IPS-18a (cell line): Measurements from ENCODE around the gene IQGAP2.

ENCODE experiments used
- H3K27ac ChIP-seq: one replicate; pipeline ENCODE4 v1.5.1; 2013; ENCODE audit warnings: low read length
- H3K27me3 ChIP-seq: one replicate; pipeline ENCODE4 v1.6.1; 2013; ENCODE audit warnings: mild to moderate bottlenecking, low read length; ENCODE audit not compliant: control insufficient read depth, insufficient read depth
- H3K36me3 ChIP-seq: one replicate; pipeline ENCODE4 v1.6.1; 2013; ENCODE audit warnings: low read depth, low read length; ENCODE audit not compliant: control insufficient read depth
- H3K4me1 ChIP-seq: one replicate; pipeline ENCODE4 v1.6.1; 2013; ENCODE audit warnings: low read depth, low read length; ENCODE audit not compliant: control insufficient read depth
- H3K4me3 ChIP-seq: one replicate; pipeline ENCODE4 v1.5.1; 2013; ENCODE audit warnings: low read length
- H3K9ac ChIP-seq: one replicate; pipeline ENCODE4 v1.6.1; 2013; ENCODE audit warnings: mild to moderate bottlenecking, low read length, moderate library complexity
- H3K9me3 ChIP-seq: one replicate; pipeline ENCODE4 v1.6.1; 2013; ENCODE audit warnings: low read depth, low read length; ENCODE audit not compliant: control insufficient read depth

IQGAP2 gene

DNA sequence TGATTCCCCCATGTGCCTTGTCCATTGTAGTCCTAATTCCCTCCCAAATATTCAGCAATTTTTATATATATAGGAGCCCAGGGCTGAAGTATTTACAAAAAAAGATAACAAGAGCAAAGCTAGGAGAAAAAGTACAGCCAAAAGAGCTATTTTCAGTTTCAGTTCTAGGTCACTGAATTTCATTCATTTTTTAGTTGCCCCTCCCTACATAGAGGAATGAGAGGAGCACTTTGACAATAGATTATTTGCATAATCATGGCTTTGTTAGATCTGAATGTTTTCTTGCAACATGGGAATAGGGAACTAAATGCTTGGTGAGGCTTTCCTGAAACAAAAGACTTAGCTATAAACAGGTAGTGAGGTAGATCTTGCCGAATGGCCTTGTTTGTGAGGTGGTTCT is 235.4 kb downstream of the IQGAP2 start:
- Histone ChIP-seq H3K36me3 (no peaks in the 10 kb centered on the region), H3K27me3 (no peaks in the 10 kb centered on the region), H3K9me3 (no peaks in the 10 kb centered on the region), H3K9ac (no peak overlapping the region), H3K27ac (no peak overlapping the region), H3K4me1 (peaks cover 6% of the 10 kb centered on the region), H3K4me3 (no peak overlapping the region)

DNA sequence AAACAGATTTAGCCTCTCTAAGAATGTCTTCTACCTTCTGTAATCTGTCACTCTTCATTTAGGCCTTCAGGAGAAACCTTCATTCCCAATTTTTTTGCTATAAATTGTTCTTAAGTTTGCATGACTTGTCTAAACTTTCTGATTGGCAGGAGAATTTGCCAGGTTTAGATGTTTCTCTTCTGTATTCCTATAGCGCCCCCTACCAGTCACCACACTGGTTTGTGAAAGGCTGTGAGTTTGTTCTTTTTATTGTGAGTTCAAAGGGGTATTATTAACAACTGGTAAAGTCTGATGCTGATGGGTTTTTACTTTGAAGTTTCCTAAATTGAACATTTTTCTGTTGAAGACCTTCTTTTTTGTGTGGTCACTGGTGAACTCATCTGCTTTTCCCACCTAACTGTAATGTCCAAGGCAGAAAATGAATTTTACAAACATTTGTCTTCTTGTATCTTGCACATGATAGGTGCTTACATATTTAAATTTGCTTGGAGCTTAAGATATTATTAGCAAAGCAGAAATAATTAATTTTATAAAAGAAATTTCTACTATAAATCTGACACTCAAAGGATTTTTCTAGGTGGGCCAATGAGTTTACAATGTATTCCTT is 238.5 kb downstream of the IQGAP2 start:
- H3K27ac ChIP-seq: no peak overlapping the region
- H3K36me3 ChIP-seq: no peaks in the 10 kb centered on the region
- H3K27me3 ChIP-seq: no peaks in the 10 kb centered on the region
- peaks cover 6% of the 10 kb centered on the region for H3K4me1 ChIP-seq
- no peaks in the 10 kb centered on the region for H3K9me3 ChIP-seq
- no peak overlapping the region for H3K9ac ChIP-seq
- H3K4me3 ChIP-seq: no peak overlapping the region

- Histone ChIP-seq H3K4me3 (no peak overlapping the region), H3K4me1 (peaks cover 6% of the 10 kb centered on the region), H3K9ac (no peak overlapping the region), H3K27me3 (no peaks in the 10 kb centered on the region), H3K27ac (no peak overlapping the region), H3K36me3 (no peaks in the 10 kb centered on the region), H3K9me3 (no peaks in the 10 kb centered on the region)
Observed at GRCh38 chr5:76642390-76643040, 239.4 kb downstream of the IQGAP2 start.

DNA sequence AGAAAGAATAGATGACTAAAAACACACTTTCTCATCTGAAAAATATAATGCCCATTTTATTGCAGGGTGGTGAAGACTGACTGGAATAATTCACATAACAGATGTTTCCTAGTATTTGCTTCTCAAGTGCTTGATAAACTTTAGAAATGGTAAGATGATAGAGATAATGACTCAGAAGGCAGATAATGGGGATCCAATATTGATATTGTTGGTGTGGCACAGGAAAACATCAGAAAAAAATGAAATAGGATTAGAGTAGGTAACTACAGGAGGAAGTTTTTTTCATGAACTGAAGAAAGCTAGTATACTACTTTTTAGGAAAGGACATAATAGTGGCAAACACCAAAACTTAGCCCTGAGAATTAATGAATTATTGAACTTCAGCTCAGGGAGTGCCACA is 240.3 kb downstream of the IQGAP2 start:
- Histone ChIP-seq H3K9ac (no peak overlapping the region), H3K4me1 (peaks cover 4% of the 10 kb centered on the region), H3K27me3 (no peaks in the 10 kb centered on the region), H3K9me3 (no peaks in the 10 kb centered on the region), H3K36me3 (no peaks in the 10 kb centered on the region), H3K4me3 (no peak overlapping the region), H3K27ac (no peak overlapping the region)

DNA sequence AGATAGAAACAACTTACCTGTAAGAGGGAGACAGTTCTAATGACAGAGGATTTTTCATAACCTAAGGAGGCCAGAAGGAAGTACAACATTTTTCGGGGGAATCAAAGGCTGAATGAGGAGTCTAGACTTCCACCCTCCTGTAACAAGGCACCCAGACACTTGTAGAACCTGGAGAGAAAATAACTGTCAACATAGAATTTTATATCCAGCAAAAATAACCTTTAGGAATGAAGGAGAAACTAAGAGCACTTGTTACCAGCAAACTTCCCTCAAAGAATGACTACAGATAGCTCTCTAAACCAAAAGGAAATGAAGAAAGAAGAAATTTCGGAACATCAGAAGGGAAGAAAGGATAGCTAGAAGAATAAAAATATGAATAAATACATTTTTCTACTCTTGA is 246.1 kb downstream of the IQGAP2 start:
- Histone ChIP-seq H3K4me1 (no peaks in the 10 kb centered on the region), H3K27me3 (no peaks in the 10 kb centered on the region), H3K9ac (no peak overlapping the region), H3K36me3 (no peaks in the 10 kb centered on the region), H3K9me3 (peaks cover 7% of the 10 kb centered on the region), H3K27ac (no peak overlapping the region), H3K4me3 (no peak overlapping the region)

GRCh38 chr5:76652809-76653414 is 249.8 kb downstream of the IQGAP2 start:
- no peak overlapping the region for H3K4me3 ChIP-seq
- peaks cover 7% of the 10 kb centered on the region for H3K9me3 ChIP-seq

DNA sequence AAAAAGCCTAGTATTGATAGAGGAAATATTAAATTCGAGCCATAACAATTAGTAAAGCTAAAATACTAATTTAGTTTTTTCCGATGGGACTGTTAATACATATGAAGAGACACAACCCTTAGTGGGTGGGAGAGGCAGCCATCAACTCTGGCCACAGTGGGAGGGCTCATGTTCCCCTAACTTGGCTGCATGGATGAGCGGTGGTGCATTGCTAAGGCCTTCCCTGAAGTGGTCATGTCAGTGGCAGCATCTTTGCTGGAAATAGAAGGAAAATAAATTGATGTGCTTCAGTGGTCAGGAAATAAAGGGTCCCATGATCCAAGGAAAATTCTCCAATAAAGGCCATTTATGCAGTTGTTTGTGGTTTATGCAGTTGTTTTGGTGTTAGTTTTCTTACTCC is 254.0 kb downstream of the IQGAP2 start:
- H3K9ac ChIP-seq: no peak overlapping the region
- H3K27me3 ChIP-seq: no peaks in the 10 kb centered on the region
- H3K36me3 ChIP-seq: peaks cover 14% of the 10 kb centered on the region
- no peak overlapping the region for H3K4me3 ChIP-seq
- H3K9me3 ChIP-seq: no peaks in the 10 kb centered on the region
- no peaks in the 10 kb centered on the region for H3K4me1 ChIP-seq
- no peak overlapping the region for H3K27ac ChIP-seq

More at GRCh38 chr5:76652809-76653414, 249.8 kb downstream of the IQGAP2 start:
- no peak overlapping the region for H3K9ac ChIP-seq
- no peaks in the 10 kb centered on the region for H3K4me1 ChIP-seq
- H3K27me3 ChIP-seq: no peaks in the 10 kb centered on the region
- H3K27ac ChIP-seq: no peak overlapping the region
- H3K36me3 ChIP-seq: no peaks in the 10 kb centered on the region

- Histone ChIP-seq H3K9ac (no peak overlapping the region), H3K4me1 (no peaks in the 10 kb centered on the region), H3K27me3 (no peaks in the 10 kb centered on the region), H3K9me3 (no peaks in the 10 kb centered on the region), H3K27ac (no peak overlapping the region), H3K36me3 (peaks cover 14% of the 10 kb centered on the region), H3K4me3 (no peak overlapping the region)
Observed at GRCh38 chr5:76657683-76658311, 254.7 kb downstream of the IQGAP2 start.

- Histone ChIP-seq H3K27ac (no peak overlapping the region), H3K9ac (no peak overlapping the region), H3K9me3 (no peaks in the 10 kb centered on the region), H3K36me3 (peaks cover 14% of the 10 kb centered on the region), H3K27me3 (no peaks in the 10 kb centered on the region), H3K4me3 (no peak overlapping the region), H3K4me1 (no peaks in the 10 kb centered on the region)
Observed at GRCh38 chr5:76660360-76660759, 257.3 kb downstream of the IQGAP2 start.

DNA sequence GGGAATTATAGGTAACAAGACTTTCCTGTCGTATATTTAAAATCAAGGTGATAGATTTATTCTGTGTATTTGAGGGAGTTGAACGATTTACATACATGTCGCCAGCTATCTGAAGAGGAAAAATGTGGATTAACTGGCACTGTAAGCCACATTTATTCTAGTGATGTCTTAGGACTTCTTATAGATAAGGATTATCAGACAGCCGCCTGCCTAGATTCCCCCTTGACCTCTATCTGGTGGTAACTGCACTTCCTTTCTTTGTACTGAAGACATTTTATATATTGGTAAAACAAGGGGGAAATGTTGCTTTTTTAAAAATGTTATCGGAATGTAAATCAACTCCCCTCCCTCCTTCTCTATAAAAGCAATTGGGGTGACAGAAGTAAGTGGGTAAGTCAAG is 259.4 kb downstream of the IQGAP2 start:
- Histone ChIP-seq H3K27ac (no peak overlapping the region), H3K36me3 (peaks cover 14% of the 10 kb centered on the region), H3K27me3 (no peaks in the 10 kb centered on the region), H3K9ac (no peak overlapping the region), H3K9me3 (no peaks in the 10 kb centered on the region), H3K4me1 (no peaks in the 10 kb centered on the region), H3K4me3 (no peak overlapping the region)

GRCh38 chr5:76663573-76663972 is 260.5 kb downstream of the IQGAP2 start:
- Histone ChIP-seq H3K9me3 (no peaks in the 10 kb centered on the region), H3K36me3 (peaks cover 11% of the 10 kb centered on the region), H3K27ac (no peak overlapping the region), H3K4me1 (no peaks in the 10 kb centered on the region), H3K4me3 (no peak overlapping the region), H3K9ac (no peak overlapping the region), H3K27me3 (no peaks in the 10 kb centered on the region)
